Left ventricle myocardium inferior (tissue), 1 donor: ENCODE results near the gene TMEM255B. TPM values are rescaled to one million over a fixed set of nuclear protein-coding genes. Genes with fewer than 3 reads are reported as not detected.

Experiments used
- DNase-seq: peaks from one replicate; pipeline ENCODE4 v3.0.0-alpha.2; 2020
- H3K27ac ChIP-seq: fragments of 200-600 bp; replicated peaks from 2 replicates; pipeline ENCODE4 v1.8.0; 2021
- H3K27me3 ChIP-seq: fragments of 200-600 bp; 2 replicates; pipeline ENCODE4 v1.8.0; 2021; ENCODE audit warnings: low read depth
- H3K36me3 ChIP-seq: fragments of 200-600 bp; 2 replicates; pipeline ENCODE4 v1.8.0; 2021
- H3K4me1 ChIP-seq: fragments of 200-600 bp; 2 replicates; pipeline ENCODE4 v1.8.0; 2021
- H3K4me3 ChIP-seq: fragments of 200-600 bp; 2 replicates; pipeline ENCODE4 v1.8.0; 2021; ENCODE audit warnings: mild to moderate bottlenecking, moderate library complexity
- H3K9me3 ChIP-seq: fragments of 200-600 bp; replicated peaks from 2 replicates; pipeline ENCODE4 v1.8.0; 2021
- intact Hi-C: fragments of 100-400 bp; cut with micrococcal nuclease; formaldehyde crosslinking; loops from one replicate; pipeline ENCODE4 v1.11.0; 2022
- total RNA-seq: library from RNA; stranded (reverse); fragmentation: NEBNext Ultra II Directional; extraction: Animal tissue kit (Norgen Biotek cat#: 25700); gene quantifications from one replicate; pipeline ENCODE4 v1.2.1, GENCODE V29; 2021
- TF ChIP-seq, protein P1 (sequence below): fragments of 200-600 bp; IDR thresholded peaks from 2 replicates; pipeline ENCODE4 v1.8.0; 2021; ENCODE audit warnings: antibody characterized with exemption, mild to moderate bottlenecking, borderline replicate concordance
- donor health status: DM: no; HTN: yes; CAD: no; lungs with severe emphysema.

Gene TMEM255B
- total RNA-seq, 1 donor from 2014 or later: 7.7 TPM

DNA sequence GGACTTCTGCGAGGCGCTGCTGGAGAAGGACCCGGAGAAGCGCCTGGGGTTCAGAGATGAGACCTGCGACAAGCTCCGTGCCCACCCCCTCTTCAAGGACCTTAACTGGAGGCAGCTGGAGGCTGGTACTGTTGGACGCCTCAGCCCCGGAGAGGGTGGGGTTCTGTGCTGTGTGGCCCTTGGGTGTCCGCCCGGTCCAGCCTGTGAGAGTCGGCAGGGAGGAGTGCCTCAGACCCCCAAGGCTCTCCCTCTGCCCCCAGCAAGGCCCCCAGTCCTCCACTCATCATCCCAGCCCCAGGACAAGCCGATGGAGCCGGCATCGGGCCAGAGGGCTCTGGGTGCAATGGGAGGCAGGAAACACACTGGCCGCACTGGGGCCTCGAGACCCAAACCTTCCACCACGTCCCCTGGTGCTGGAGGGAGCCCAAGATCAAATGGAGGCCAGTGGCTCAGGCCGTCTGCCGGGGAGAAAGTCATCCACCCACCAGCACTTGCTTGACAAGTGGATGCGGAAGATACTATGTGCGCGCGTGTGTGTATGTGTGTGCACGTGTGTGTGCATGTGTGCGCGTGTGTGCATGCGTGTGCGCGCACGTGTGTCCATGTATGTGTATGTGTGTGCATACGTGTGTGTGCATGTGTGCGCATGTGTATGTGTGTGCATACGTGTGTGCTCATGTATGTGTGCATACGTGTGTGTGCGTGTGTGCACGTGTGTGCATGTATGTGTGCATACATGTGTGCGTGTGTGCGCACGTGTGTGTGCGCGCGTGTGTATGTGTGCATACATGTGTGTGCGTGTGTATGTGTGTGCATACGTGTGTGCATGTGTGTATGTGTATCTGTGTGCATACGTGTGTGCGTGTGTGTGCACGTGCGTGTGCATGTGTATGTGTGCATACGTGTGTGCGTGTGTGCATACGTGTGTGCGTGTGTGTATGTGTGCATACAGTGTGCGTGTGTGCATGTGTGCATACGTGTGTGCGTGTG lies 25.8 kb upstream of the TMEM255B start:
- DNase-seq: no peak
- Histone ChIP-seq H3K4me1 (peaks cover 12% of the 10 kb centered on the region), H3K4me3 (no peak overlapping the region), H3K27me3 (peaks cover 25% of the 10 kb centered on the region), H3K36me3 (no peaks in the 10 kb centered on the region), H3K9me3 (no peaks in the 10 kb centered on the region), H3K27ac (no peak overlapping the region)
- TF ChIP-seq, protein P1, sequence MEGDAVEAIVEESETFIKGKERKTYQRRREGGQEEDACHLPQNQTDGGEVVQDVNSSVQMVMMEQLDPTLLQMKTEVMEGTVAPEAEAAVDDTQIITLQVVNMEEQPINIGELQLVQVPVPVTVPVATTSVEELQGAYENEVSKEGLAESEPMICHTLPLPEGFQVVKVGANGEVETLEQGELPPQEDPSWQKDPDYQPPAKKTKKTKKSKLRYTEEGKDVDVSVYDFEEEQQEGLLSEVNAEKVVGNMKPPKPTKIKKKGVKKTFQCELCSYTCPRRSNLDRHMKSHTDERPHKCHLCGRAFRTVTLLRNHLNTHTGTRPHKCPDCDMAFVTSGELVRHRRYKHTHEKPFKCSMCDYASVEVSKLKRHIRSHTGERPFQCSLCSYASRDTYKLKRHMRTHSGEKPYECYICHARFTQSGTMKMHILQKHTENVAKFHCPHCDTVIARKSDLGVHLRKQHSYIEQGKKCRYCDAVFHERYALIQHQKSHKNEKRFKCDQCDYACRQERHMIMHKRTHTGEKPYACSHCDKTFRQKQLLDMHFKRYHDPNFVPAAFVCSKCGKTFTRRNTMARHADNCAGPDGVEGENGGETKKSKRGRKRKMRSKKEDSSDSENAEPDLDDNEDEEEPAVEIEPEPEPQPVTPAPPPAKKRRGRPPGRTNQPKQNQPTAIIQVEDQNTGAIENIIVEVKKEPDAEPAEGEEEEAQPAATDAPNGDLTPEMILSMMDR: no peak
- intact Hi-C loops: no loop called here

- TF ChIP-seq, protein P1: no peak
- Histone ChIP-seq H3K27me3 (peaks cover 30% of the 10 kb centered on the region), H3K4me1 (peaks cover 5% of the 10 kb centered on the region), H3K9me3 (no peaks in the 10 kb centered on the region), H3K36me3 (no peaks in the 10 kb centered on the region), H3K27ac (no peak overlapping the region), H3K4me3 (no peak overlapping the region)
- intact Hi-C loops: no loop called here
- DNase-seq: no peak
These were observed 24.8 kb upstream of the TMEM255B start for GRCh38 chr13:113734099-113734825.

DNA sequence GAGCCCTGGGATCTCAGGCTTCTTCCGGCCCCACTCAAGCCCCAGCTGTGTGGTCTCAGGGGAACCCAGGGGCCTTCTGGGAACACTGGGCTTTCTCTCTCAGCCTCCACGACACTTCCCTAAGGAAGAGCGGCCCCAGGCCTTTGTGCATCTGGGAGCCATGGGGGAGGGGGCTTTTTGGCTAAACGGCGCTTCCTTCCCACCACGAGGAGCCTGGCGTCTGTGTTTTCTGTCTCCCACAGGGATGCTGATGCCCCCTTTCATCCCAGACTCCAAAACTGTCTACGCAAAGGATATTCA lies 24.2 kb upstream of the TMEM255B start:
- TF ChIP-seq, protein P1: no peak
- Histone ChIP-seq H3K9me3 (no peaks in the 10 kb centered on the region), H3K4me3 (no peak overlapping the region), H3K27me3 (peaks cover 31% of the 10 kb centered on the region), H3K4me1 (no peaks in the 10 kb centered on the region), H3K36me3 (no peaks in the 10 kb centered on the region), H3K27ac (no peak overlapping the region)
- no peak for DNase-seq
- intact Hi-C loops: no loop called here

- Histone ChIP-seq H3K4me3 (no peak overlapping the region), H3K27ac (no peak overlapping the region), H3K36me3 (no peaks in the 10 kb centered on the region), H3K4me1 (no peaks in the 10 kb centered on the region), H3K27me3 (peaks cover 34% of the 10 kb centered on the region), H3K9me3 (no peaks in the 10 kb centered on the region)
- TF ChIP-seq, protein P1: no peak
- no peak for DNase-seq
- intact Hi-C loops: no loop called here
These were observed 23.8 kb upstream of the TMEM255B start for GRCh38 chr13:113735194-113735593.

GRCh38 chr13:113735750-113736149 lies 23.3 kb upstream of the TMEM255B start:
- intact Hi-C loops: no loop called here
- DNase-seq: no peak
- no peak overlapping the region for H3K4me3 ChIP-seq
- no peaks in the 10 kb centered on the region for H3K36me3 ChIP-seq
- no peaks in the 10 kb centered on the region for H3K9me3 ChIP-seq
- H3K27me3 ChIP-seq: peaks cover 35% of the 10 kb centered on the region
- H3K27ac ChIP-seq: no peak overlapping the region
- no peaks in the 10 kb centered on the region for H3K4me1 ChIP-seq
- TF ChIP-seq, protein P1: no peak
